ENCODE measurements around the gene USP32. TPM values are rescaled to one million over a fixed set of nuclear protein-coding genes. Genes with fewer than 3 reads are reported as not detected.

The USP32 gene
- total RNA-seq, 3 donors from 2014 or later (not counting 1 experiment from before 2014, with no cell fraction given), result 41.3 to 68.5 (median 41.7) TPM

DNA sequence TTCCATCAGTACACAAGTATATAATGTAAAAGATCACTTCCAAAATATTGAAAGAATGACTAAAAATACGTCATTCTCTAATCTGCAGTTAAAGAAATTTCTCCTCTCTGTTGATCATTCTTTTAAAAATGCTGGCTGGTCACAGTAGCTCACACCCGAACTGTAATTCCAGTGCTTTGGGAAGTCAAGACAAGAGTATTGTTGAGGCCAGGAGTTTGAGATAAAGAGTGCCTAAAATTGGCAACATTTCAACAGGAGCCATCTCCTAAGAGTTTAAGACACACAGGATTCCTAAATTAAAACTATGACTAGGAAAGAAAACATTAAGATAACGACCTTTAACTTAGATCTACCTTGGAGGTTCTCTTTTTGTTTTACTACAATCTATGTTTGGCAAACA, 4.5 kb upstream of the USP32 start:
- Histone ChIP-seq H3K9me3 (ENCODE audit: control insufficient read depth, insufficient read depth, low read length) (no peaks in the 10 kb centered on the region), H3K4me1 (ENCODE audit: control insufficient read depth, insufficient read depth, low read length) (peaks cover 21% of the 10 kb centered on the region), H3K36me3 (ENCODE audit: control insufficient read depth, insufficient read depth, low read length) (no peaks in the 10 kb centered on the region), H3K4me3 (ENCODE audit: low read length) (no peak overlapping the region), H3K27ac (ENCODE audit: low read length) (no peak overlapping the region), H3K27me3 (ENCODE audit: control insufficient read depth, insufficient read depth, low read length) (no peaks in the 10 kb centered on the region)
- Mint-ChIP-seq H3K36me3 (no peaks in the 10 kb centered on the region), H3K4me3 (no peak overlapping the region), H3K27me3 (ENCODE audit: low read depth in 2 of 2) (no peaks in the 10 kb centered on the region), H3K4me1 (peaks cover 18 to 20% of the 10 kb centered on the region in 2 donors), H3K9me3 (no peaks in the 10 kb centered on the region), H3K27ac (no peak overlapping the region)
- intact Hi-C loops (cut with micrococcal nuclease), result loop anchor here (10.0 kb wide), 1 partner anchor 612 kb away; no protein-coding TSS in a partner anchor
- DNase-seq (no peak), ATAC-seq (no peak)
- WGBS (ENCODE audit: insufficient coverage), result 100% methylated on average over 1 of the region's 3 CpGs
- TF ChIP-seq, protein P1, sequence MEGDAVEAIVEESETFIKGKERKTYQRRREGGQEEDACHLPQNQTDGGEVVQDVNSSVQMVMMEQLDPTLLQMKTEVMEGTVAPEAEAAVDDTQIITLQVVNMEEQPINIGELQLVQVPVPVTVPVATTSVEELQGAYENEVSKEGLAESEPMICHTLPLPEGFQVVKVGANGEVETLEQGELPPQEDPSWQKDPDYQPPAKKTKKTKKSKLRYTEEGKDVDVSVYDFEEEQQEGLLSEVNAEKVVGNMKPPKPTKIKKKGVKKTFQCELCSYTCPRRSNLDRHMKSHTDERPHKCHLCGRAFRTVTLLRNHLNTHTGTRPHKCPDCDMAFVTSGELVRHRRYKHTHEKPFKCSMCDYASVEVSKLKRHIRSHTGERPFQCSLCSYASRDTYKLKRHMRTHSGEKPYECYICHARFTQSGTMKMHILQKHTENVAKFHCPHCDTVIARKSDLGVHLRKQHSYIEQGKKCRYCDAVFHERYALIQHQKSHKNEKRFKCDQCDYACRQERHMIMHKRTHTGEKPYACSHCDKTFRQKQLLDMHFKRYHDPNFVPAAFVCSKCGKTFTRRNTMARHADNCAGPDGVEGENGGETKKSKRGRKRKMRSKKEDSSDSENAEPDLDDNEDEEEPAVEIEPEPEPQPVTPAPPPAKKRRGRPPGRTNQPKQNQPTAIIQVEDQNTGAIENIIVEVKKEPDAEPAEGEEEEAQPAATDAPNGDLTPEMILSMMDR (IDR thresholded peaks at IDR 0.05), result no peak

DNA sequence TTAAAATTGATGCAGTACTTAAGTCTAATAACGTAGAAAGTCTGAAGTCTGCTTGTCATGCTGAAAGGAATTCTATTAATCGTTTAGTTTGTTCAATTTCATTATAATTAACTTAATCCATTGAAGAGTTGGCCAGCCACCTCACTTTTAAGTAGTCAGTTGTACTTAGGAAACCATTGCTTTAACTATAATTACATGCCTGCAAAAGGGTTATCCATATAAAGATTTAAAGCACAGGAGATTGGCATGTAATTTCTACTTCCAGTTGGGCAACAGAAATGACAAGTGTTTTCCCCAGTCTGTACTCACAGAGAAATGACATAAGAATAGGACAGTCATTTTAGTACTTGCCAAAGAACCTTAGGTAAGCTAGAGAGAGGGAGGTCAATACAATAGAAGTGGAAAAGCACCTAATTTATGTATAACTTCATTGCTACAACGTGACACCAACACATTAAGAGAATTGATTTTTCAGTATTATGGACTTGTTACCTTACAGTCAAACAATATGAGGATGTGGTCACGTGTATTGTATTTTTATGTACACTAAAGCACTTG, 3.7 kb upstream of the USP32 start:
- no CpG with 5 or more reads among the region's 4 CpGs for WGBS (ENCODE audit: insufficient coverage)
- intact Hi-C loops (cut with micrococcal nuclease), result loop anchor here (10.0 kb wide), 1 partner anchor 611 kb away; no protein-coding TSS in a partner anchor
- Histone ChIP-seq H3K4me3 (ENCODE audit: low read length) (no peak overlapping the region), H3K9me3 (ENCODE audit: control insufficient read depth, insufficient read depth, low read length) (no peaks in the 10 kb centered on the region), H3K27ac (ENCODE audit: low read length) (no peak overlapping the region), H3K27me3 (ENCODE audit: control insufficient read depth, insufficient read depth, low read length) (no peaks in the 10 kb centered on the region), H3K4me1 (ENCODE audit: control insufficient read depth, insufficient read depth, low read length) (peaks cover 28% of the 10 kb centered on the region), H3K36me3 (ENCODE audit: control insufficient read depth, insufficient read depth, low read length) (no peaks in the 10 kb centered on the region)
- Mint-ChIP-seq H3K4me3 (no peak overlapping the region), H3K4me1 (peaks cover 26 to 28% of the 10 kb centered on the region in 2 donors), H3K27me3 (ENCODE audit: low read depth in 2 of 2) (no peaks in the 10 kb centered on the region), H3K27ac (peak overlapping the region in 1 of 2 donors; percentile 2), H3K9me3 (no peaks in the 10 kb centered on the region), H3K36me3 (no peaks in the 10 kb centered on the region)
- ATAC-seq, result no peak
- TF ChIP-seq, protein P1 (IDR thresholded peaks at IDR 0.05), result no peak
- DNase-seq, result no peak

DNA sequence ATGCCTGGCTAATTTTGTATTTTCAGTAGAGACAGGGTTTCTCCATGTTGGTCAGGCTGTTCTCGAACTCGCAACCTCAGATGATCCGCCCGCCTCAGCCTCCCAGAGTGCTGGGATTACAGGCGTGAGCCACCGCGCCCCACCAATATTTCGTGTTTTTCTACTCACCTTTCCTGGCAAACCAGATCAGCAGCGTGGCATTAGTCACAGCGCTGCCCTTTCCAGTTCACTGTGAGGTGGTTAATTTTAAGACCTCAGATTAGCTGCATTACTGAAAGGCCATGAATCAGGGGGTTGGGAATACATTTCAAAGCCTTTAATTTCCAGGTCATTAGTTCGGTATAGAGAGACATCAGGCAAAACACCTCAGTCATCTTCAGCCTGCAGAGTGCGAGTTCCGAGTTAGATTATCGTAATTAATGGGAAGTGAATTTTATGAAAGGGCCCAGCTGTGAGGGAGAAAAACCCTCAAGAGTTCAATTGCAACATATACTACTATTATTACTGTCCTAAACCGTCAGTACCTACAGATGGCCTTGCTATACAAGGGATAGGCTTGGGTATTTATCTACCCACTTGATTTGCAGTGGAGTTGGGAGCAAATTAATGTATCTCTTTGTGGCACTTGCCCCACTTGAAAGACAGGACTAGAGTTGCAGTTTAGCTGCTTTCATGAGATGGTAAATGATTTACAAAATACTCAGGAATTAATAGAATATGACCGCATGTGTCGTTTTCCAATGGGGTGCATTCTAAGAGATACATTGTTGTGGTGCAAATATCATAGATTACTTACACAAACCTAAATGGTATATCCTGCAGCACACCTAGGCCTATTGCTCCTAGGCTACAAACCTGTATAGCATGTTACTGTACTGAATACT, 2.1 kb upstream of the USP32 start:
- Mint-ChIP-seq H3K4me3 (peak overlapping the region; percentile 37), H3K9me3 (no peaks in the 10 kb centered on the region), H3K27ac (peak overlapping the region in 1 of 2 donors; percentile 34), H3K4me1 (peaks cover 35 to 38% of the 10 kb centered on the region in 2 donors), H3K27me3 (ENCODE audit: low read depth in 2 of 2) (no peaks in the 10 kb centered on the region), H3K36me3 (no peaks in the 10 kb centered on the region)
- no peak overlapping the region for H3K4me3 ChIP-seq (ENCODE audit: low read length)
- H3K9me3 ChIP-seq (ENCODE audit: control insufficient read depth, insufficient read depth, low read length), result no peaks in the 10 kb centered on the region
- H3K27me3 ChIP-seq (ENCODE audit: control insufficient read depth, insufficient read depth, low read length), result no peaks in the 10 kb centered on the region
- no peak for DNase-seq
- H3K27ac ChIP-seq (ENCODE audit: low read length), result no peak overlapping the region
- 99% methylated on average over 13 of the region's 17 CpGs for WGBS (ENCODE audit: insufficient coverage)
- ATAC-seq, result no peak
- intact Hi-C loops (cut with micrococcal nuclease), result loop anchor here (10.0 kb wide), 1 partner anchor 609 kb away; no protein-coding TSS in a partner anchor
- H3K36me3 ChIP-seq (ENCODE audit: control insufficient read depth, insufficient read depth, low read length), result no peaks in the 10 kb centered on the region
- TF ChIP-seq, protein P1 (IDR thresholded peaks at IDR 0.05), result no peak
- peaks cover 31% of the 10 kb centered on the region for H3K4me1 ChIP-seq (ENCODE audit: control insufficient read depth, insufficient read depth, low read length)
